Measurements from ENCODE around the gene ETV4. TPM values are rescaled to one million over a fixed set of nuclear protein-coding genes. Genes with fewer than 3 reads are reported as not detected.
"Not testable (repeated sequence)": the region's sequence is repeated elsewhere in the genome, so short reads cannot be mapped to it uniquely, and the experiment has no call there.

ETV4 gene
- total RNA-seq, 2 experiments from 2014 or later = not detected

- Histone ChIP-seq H3K9me2 (ENCODE audit: insufficient read depth, low read length) (no peaks in the 10 kb centered on the region), H3K4me1 (ENCODE audit: insufficient read depth, low read length, poor library complexity, severe bottlenecking) (no peaks in the 10 kb centered on the region), H3K4me3 (ENCODE audit: low read depth, low read length, poor library complexity, severe bottlenecking) (no peak overlapping the region), H3K9me3 (ENCODE audit: low read length) (no peaks in the 10 kb centered on the region), H3K27ac (ENCODE audit: low read depth, low read length, poor library complexity, severe bottlenecking) (no peak overlapping the region), H3K36me3 (ENCODE audit: insufficient read depth, low read length) (peaks cover 94% of the 10 kb centered on the region), H4K20me1 (ENCODE audit: insufficient read depth, low read length) (no peaks in the 10 kb centered on the region), H2AFZ (ENCODE audit: low read length) (no peak overlapping the region), H3K4me2 (ENCODE audit: low read length) (no peak overlapping the region), H3K79me2 (ENCODE audit: insufficient read depth, low read depth, low read length) (no peaks in the 10 kb centered on the region)
- ChIA-PET CTCF (ENCODE audit: unreplicated experiment) (no interaction called here), POLR2A (no interaction called here)
- no TSS peak for BruUV-seq (replicated peaks)
- DNase-seq (ENCODE audit: low spot score) = no peak
- intact Hi-C loops (cut with micrococcal nuclease; ENCODE audit: unreplicated experiment) = no loop called here
- TF ChIP-seq CTCF (conservative IDR thresholded peaks at IDR 0.05; ENCODE audit: low read length) = no peak
- TF ChIP-seq EZH2phosphoT487 (IDR thresholded peaks at IDR 0.05; ENCODE audit: borderline replicate concordance, low read depth, low read length) = no peak
Measured at GRCh38 chr17:43517615-43518386, 28.3 kb downstream of the ETV4 start.

- TF ChIP-seq CTCF (conservative IDR thresholded peaks at IDR 0.05; ENCODE audit: low read length) (no peak), EZH2phosphoT487 (IDR thresholded peaks at IDR 0.05; ENCODE audit: borderline replicate concordance, low read depth, low read length) (no peak)
- H3K4me2 ChIP-seq (ENCODE audit: low read length) = no peak overlapping the region
- CTCF ChIA-PET (ENCODE audit: unreplicated experiment) = no interaction called here
- H3K27ac ChIP-seq (ENCODE audit: low read depth, low read length, poor library complexity, severe bottlenecking) = no peak overlapping the region
- no peaks in the 10 kb centered on the region for H3K79me2 ChIP-seq (ENCODE audit: insufficient read depth, low read depth, low read length)
- H3K4me1 ChIP-seq (ENCODE audit: insufficient read depth, low read length, poor library complexity, severe bottlenecking) = no peaks in the 10 kb centered on the region
- POLR2A ChIA-PET = no interaction called here
- H3K36me3 ChIP-seq (ENCODE audit: insufficient read depth, low read length) = peaks cover 98% of the 10 kb centered on the region
- no peaks in the 10 kb centered on the region for H3K9me2 ChIP-seq (ENCODE audit: insufficient read depth, low read length)
- DNase-seq (ENCODE audit: low spot score) = no peak
- no peak overlapping the region for H3K4me3 ChIP-seq (ENCODE audit: low read depth, low read length, poor library complexity, severe bottlenecking)
- intact Hi-C loops (cut with micrococcal nuclease; ENCODE audit: unreplicated experiment) = no loop called here
- BruUV-seq (replicated peaks) = no TSS peak
- no peaks in the 10 kb centered on the region for H3K9me3 ChIP-seq (ENCODE audit: low read length)
- H2AFZ ChIP-seq (ENCODE audit: low read length) = no peak overlapping the region
- no peaks in the 10 kb centered on the region for H4K20me1 ChIP-seq (ENCODE audit: insufficient read depth, low read length)
Measured at GRCh38 chr17:43517161-43517560, 29.0 kb downstream of the ETV4 start.

- peaks cover 95% of the 10 kb centered on the region for H3K36me3 ChIP-seq (ENCODE audit: insufficient read depth, low read length)
- H3K79me2 ChIP-seq (ENCODE audit: insufficient read depth, low read depth, low read length) = no peaks in the 10 kb centered on the region
- no peaks in the 10 kb centered on the region for H3K4me1 ChIP-seq (ENCODE audit: insufficient read depth, low read length, poor library complexity, severe bottlenecking)
- no peak for TF ChIP-seq EZH2phosphoT487 (IDR thresholded peaks at IDR 0.05; ENCODE audit: borderline replicate concordance, low read depth, low read length)
- TF ChIP-seq CTCF (conservative IDR thresholded peaks at IDR 0.05; ENCODE audit: low read length) = no peak
- ChIA-PET CTCF (ENCODE audit: unreplicated experiment) (no interaction called here), POLR2A (no interaction called here)
- H2AFZ ChIP-seq (ENCODE audit: low read length) = no peak overlapping the region
- no peak overlapping the region for H3K4me3 ChIP-seq (ENCODE audit: low read depth, low read length, poor library complexity, severe bottlenecking)
- H3K9me2 ChIP-seq (ENCODE audit: insufficient read depth, low read length) = no peaks in the 10 kb centered on the region
- H4K20me1 ChIP-seq (ENCODE audit: insufficient read depth, low read length) = no peaks in the 10 kb centered on the region
- intact Hi-C loops (cut with micrococcal nuclease; ENCODE audit: unreplicated experiment) = no loop called here
- no TSS peak for BruUV-seq (replicated peaks)
- no peaks in the 10 kb centered on the region for H3K9me3 ChIP-seq (ENCODE audit: low read length)
- DNase-seq (ENCODE audit: low spot score) = no peak
- no peak overlapping the region for H3K4me2 ChIP-seq (ENCODE audit: low read length)
- no peak overlapping the region for H3K27ac ChIP-seq (ENCODE audit: low read depth, low read length, poor library complexity, severe bottlenecking)
Measured at GRCh38 chr17:43515656-43516055, 30.5 kb downstream of the ETV4 start.

GRCh38 chr17:43511199-43511598, 34.9 kb downstream of the ETV4 start:
- H3K9me2 ChIP-seq (ENCODE audit: insufficient read depth, low read length); H2AFZ ChIP-seq (ENCODE audit: low read length); H3K27ac ChIP-seq (ENCODE audit: low read depth, low read length, poor library complexity, severe bottlenecking); intact Hi-C loops (cut with micrococcal nuclease; ENCODE audit: unreplicated experiment); H4K20me1 ChIP-seq (ENCODE audit: insufficient read depth, low read length); H3K9me3 ChIP-seq (ENCODE audit: low read length); H3K79me2 ChIP-seq (ENCODE audit: insufficient read depth, low read depth, low read length); H3K4me2 ChIP-seq (ENCODE audit: low read length); H3K4me3 ChIP-seq (ENCODE audit: low read depth, low read length, poor library complexity, severe bottlenecking); CTCF ChIA-PET (ENCODE audit: unreplicated experiment); BruUV-seq (replicated peaks); DNase-seq (ENCODE audit: low spot score): not testable (repeated sequence)
- Histone ChIP-seq H3K4me1 (ENCODE audit: insufficient read depth, low read length, poor library complexity, severe bottlenecking) (peaks cover 12% of the 10 kb centered on the region), H3K36me3 (ENCODE audit: insufficient read depth, low read length) (peaks cover 96% of the 10 kb centered on the region)
- POLR2A ChIA-PET = interaction anchor here (0.6 to 0.7 kb wide), 2 partner anchors 21 to 302 kb away, joined by 3 to 5 read pairs; no protein-coding TSS in a partner anchor
